Measurements from ENCODE around the gene BCAT1.

DNA sequence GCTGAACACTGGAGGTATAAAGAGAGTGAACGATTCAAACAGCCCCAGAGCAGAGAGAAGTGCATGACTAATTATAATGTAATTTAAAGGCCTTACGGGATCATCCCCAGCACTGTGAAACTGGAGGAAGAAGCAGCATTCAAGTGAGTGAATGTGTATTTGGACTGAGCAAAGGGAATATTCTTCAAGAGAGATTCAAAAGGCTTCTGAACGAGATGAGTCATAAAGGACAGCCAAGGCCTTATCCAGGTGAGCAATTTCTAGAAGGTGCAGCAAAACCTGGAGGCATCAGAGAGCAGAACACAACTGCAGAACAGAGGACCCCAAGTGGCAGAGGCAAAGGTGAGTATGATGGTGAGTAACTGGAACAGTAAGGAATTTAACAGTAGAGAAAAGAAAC, 127.2 kb downstream of the BCAT1 start:
- TF ChIP-seq ZNF274 (IDR thresholded peaks at IDR 0.05; ENCODE audit: low read depth, low read length) (no peak), YY1 (IDR thresholded peaks at IDR 0.05; ENCODE audit: extremely low read depth, insufficient replicate concordance, low read depth, low read length) (no peak), EZH2phosphoT487 (IDR thresholded peaks at IDR 0.05; ENCODE audit: borderline replicate concordance) (no peak), EZH2 (IDR thresholded peaks at IDR 0.05) (no peak)
- TF ChIP-seq, protein P1, sequence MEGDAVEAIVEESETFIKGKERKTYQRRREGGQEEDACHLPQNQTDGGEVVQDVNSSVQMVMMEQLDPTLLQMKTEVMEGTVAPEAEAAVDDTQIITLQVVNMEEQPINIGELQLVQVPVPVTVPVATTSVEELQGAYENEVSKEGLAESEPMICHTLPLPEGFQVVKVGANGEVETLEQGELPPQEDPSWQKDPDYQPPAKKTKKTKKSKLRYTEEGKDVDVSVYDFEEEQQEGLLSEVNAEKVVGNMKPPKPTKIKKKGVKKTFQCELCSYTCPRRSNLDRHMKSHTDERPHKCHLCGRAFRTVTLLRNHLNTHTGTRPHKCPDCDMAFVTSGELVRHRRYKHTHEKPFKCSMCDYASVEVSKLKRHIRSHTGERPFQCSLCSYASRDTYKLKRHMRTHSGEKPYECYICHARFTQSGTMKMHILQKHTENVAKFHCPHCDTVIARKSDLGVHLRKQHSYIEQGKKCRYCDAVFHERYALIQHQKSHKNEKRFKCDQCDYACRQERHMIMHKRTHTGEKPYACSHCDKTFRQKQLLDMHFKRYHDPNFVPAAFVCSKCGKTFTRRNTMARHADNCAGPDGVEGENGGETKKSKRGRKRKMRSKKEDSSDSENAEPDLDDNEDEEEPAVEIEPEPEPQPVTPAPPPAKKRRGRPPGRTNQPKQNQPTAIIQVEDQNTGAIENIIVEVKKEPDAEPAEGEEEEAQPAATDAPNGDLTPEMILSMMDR (IDR thresholded peaks at IDR 0.05 in 2 of 3, conservative IDR thresholded peaks at IDR 0.05 in 1 of 3; ENCODE audit: borderline replicate concordance in 1 of 3, insufficient read depth in 1 of 3, low read depth in 2 of 3, low read length in 2 of 3) = no peak
- TF ChIP-seq, protein P2, sequence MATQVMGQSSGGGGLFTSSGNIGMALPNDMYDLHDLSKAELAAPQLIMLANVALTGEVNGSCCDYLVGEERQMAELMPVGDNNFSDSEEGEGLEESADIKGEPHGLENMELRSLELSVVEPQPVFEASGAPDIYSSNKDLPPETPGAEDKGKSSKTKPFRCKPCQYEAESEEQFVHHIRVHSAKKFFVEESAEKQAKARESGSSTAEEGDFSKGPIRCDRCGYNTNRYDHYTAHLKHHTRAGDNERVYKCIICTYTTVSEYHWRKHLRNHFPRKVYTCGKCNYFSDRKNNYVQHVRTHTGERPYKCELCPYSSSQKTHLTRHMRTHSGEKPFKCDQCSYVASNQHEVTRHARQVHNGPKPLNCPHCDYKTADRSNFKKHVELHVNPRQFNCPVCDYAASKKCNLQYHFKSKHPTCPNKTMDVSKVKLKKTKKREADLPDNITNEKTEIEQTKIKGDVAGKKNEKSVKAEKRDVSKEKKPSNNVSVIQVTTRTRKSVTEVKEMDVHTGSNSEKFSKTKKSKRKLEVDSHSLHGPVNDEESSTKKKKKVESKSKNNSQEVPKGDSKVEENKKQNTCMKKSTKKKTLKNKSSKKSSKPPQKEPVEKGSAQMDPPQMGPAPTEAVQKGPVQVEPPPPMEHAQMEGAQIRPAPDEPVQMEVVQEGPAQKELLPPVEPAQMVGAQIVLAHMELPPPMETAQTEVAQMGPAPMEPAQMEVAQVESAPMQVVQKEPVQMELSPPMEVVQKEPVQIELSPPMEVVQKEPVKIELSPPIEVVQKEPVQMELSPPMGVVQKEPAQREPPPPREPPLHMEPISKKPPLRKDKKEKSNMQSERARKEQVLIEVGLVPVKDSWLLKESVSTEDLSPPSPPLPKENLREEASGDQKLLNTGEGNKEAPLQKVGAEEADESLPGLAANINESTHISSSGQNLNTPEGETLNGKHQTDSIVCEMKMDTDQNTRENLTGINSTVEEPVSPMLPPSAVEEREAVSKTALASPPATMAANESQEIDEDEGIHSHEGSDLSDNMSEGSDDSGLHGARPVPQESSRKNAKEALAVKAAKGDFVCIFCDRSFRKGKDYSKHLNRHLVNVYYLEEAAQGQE (IDR thresholded peaks at IDR 0.05; ENCODE audit: low read depth) = no peak
- TF ChIP-seq, protein P3, sequence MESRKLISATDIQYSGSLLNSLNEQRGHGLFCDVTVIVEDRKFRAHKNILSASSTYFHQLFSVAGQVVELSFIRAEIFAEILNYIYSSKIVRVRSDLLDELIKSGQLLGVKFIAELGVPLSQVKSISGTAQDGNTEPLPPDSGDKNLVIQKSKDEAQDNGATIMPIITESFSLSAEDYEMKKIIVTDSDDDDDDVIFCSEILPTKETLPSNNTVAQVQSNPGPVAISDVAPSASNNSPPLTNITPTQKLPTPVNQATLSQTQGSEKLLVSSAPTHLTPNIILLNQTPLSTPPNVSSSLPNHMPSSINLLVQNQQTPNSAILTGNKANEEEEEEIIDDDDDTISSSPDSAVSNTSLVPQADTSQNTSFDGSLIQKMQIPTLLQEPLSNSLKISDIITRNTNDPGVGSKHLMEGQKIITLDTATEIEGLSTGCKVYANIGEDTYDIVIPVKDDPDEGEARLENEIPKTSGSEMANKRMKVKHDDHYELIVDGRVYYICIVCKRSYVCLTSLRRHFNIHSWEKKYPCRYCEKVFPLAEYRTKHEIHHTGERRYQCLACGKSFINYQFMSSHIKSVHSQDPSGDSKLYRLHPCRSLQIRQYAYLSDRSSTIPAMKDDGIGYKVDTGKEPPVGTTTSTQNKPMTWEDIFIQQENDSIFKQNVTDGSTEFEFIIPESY (IDR thresholded peaks at IDR 0.05; ENCODE audit: extremely low read depth, insufficient replicate concordance, low read length) = no peak

All from HCT116 (cell line).